ENCODE measurements around the gene GPR132. TPM values are rescaled to one million over a fixed set of nuclear protein-coding genes. Genes with fewer than 3 reads are reported as not detected.
A peak's percentile ranks its signal among the peaks of the same experiment; 100 is the strongest.

GPR132 gene
- total and polyA plus RNA-seq, 2 experiments from 2014 or later, result 0.14 TPM; not detected in 1

GRCh38 chr14:105090493-105091053 is 25.3 kb upstream of the GPR132 start:
- no peak overlapping the region for H3K27ac Mint-ChIP-seq
- Histone ChIP-seq H2AFZ (no peak overlapping the region), H3K27ac (ENCODE audit: low read depth) (no peak overlapping the region), H3K4me3 (no peak overlapping the region), H3K27me3 (ENCODE audit: insufficient read depth) (peaks cover 63% of the 10 kb centered on the region), H3K4me1 (ENCODE audit: insufficient read depth) (no peaks in the 10 kb centered on the region; the same call in 1 of the 2 replicates), H3K9me2 (ENCODE audit: insufficient read depth) (no peaks in the 10 kb centered on the region), H3K4me2 (no peak overlapping the region), H3F3A (replicated peaks; ENCODE audit: low read depth) (0 out of 2 replicates have a peak, but pooled peaks cover 5% of the 10 kb centered on the region), H3K79me2 (replicated peaks; ENCODE audit: insufficient read depth) (no peaks in the 10 kb centered on the region), H3K36me3 (ENCODE audit: insufficient read depth) (no peaks in the 10 kb centered on the region), H4K20me1 (replicated peaks; ENCODE audit: insufficient read depth) (no peaks in the 10 kb centered on the region)
- ATAC-seq (peak; percentile 43), DNase-seq (ENCODE audit: low spot score) (peak; percentile 93)
- no peaks in the 10 kb centered on the region for H3K9me3 Mint-ChIP-seq
- TF ChIP-seq REST (IDR thresholded peaks at IDR 0.05; ENCODE audit: unreplicated experiment), result no peak
- TF ChIP-seq, protein P1, sequence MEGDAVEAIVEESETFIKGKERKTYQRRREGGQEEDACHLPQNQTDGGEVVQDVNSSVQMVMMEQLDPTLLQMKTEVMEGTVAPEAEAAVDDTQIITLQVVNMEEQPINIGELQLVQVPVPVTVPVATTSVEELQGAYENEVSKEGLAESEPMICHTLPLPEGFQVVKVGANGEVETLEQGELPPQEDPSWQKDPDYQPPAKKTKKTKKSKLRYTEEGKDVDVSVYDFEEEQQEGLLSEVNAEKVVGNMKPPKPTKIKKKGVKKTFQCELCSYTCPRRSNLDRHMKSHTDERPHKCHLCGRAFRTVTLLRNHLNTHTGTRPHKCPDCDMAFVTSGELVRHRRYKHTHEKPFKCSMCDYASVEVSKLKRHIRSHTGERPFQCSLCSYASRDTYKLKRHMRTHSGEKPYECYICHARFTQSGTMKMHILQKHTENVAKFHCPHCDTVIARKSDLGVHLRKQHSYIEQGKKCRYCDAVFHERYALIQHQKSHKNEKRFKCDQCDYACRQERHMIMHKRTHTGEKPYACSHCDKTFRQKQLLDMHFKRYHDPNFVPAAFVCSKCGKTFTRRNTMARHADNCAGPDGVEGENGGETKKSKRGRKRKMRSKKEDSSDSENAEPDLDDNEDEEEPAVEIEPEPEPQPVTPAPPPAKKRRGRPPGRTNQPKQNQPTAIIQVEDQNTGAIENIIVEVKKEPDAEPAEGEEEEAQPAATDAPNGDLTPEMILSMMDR (conservative IDR thresholded peaks at IDR 0.05; ENCODE audit: low read depth in 2 of 2), result peak; percentile 96 to 99
- H3K27me3 Mint-ChIP-seq (ENCODE audit: insufficient read depth, low read depth, poor library complexity), result peaks cover 45% of the 10 kb centered on the region
- H3K36me3 Mint-ChIP-seq (ENCODE audit: low read depth), result no peaks in the 10 kb centered on the region
- no peak overlapping the region for H3K4me3 Mint-ChIP-seq
- peaks cover 2% of the 10 kb centered on the region; the same call in 1 of the 3 replicates for H3K4me1 Mint-ChIP-seq

DNA sequence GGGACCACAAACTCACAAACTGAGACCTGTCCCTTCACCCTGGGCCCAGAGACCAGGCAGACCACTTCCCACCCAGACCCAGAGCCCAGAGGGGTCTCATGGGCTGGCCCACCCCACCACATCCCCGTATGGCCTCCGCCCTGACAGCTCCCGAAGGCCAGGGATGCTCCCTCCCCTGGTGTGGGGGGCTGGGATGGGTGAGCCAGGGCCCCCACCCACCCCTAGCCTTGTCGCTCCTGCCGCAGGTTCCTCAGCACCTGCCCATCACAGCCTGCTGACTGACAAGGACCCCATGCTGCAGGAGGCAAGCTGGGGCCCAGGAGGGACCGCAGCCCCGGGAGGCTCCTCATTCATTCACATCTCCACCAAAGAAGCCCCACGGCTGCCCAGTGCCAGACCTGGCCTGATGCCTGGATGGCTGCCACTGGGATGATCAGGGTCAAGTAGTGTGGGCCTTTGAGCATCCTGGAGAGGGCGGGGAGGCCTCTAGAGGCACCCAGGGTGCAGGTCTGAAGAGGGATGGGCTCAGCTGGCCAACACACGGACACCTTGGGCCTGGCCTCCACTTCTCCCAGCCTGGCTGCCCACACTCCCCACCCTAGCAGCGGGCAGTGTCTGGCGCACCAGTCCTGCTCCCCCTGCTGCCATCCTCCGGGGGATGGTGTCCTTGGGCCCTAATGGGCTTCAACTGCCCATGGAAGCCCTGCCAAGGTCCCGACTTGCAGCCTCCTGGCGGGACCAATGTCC is 24.7 kb upstream of the GPR132 start:
- ATAC-seq, result no peak
- Histone ChIP-seq H3K27me3 (ENCODE audit: insufficient read depth) (peaks cover 60% of the 10 kb centered on the region), H3K4me1 (ENCODE audit: insufficient read depth) (no peaks in the 10 kb centered on the region; the same call in 1 of the 2 replicates), H3K4me2 (no peak overlapping the region), H3K27ac (ENCODE audit: low read depth) (no peak overlapping the region), H3K4me3 (no peak overlapping the region), H3K9me2 (ENCODE audit: insufficient read depth) (no peaks in the 10 kb centered on the region), H3K36me3 (ENCODE audit: insufficient read depth) (no peaks in the 10 kb centered on the region), H4K20me1 (replicated peaks; ENCODE audit: insufficient read depth) (no peaks in the 10 kb centered on the region), H3K79me2 (replicated peaks; ENCODE audit: insufficient read depth) (no peaks in the 10 kb centered on the region), H3F3A (replicated peaks; ENCODE audit: low read depth) (0 out of 2 replicates have a peak, but pooled peaks cover 5% of the 10 kb centered on the region), H2AFZ (no peak overlapping the region)
- Mint-ChIP-seq H3K36me3 (ENCODE audit: low read depth) (no peaks in the 10 kb centered on the region), H3K4me1 (peaks cover 2% of the 10 kb centered on the region; the same call in 1 of the 3 replicates), H3K27ac (no peak overlapping the region), H3K4me3 (no peak overlapping the region), H3K27me3 (ENCODE audit: insufficient read depth, low read depth, poor library complexity) (peaks cover 39% of the 10 kb centered on the region), H3K9me3 (no peaks in the 10 kb centered on the region)
- no peak for DNase-seq (ENCODE audit: low spot score)
- TF ChIP-seq, protein P2, sequence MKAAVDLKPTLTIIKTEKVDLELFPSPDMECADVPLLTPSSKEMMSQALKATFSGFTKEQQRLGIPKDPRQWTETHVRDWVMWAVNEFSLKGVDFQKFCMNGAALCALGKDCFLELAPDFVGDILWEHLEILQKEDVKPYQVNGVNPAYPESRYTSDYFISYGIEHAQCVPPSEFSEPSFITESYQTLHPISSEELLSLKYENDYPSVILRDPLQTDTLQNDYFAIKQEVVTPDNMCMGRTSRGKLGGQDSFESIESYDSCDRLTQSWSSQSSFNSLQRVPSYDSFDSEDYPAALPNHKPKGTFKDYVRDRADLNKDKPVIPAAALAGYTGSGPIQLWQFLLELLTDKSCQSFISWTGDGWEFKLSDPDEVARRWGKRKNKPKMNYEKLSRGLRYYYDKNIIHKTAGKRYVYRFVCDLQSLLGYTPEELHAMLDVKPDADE (IDR thresholded peaks at IDR 0.05), result no peak
- TF ChIP-seq ZNF114 (CRISPR knock-in tag; IDR thresholded peaks at IDR 0.05) (no peak), EZH2phosphoT487 (IDR thresholded peaks at IDR 0.05; ENCODE audit: unreplicated experiment) (no peak), JUNB (IDR thresholded peaks at IDR 0.05; ENCODE audit: unreplicated experiment) (no peak), EZH2 (IDR thresholded peaks at IDR 0.05; ENCODE audit: low read depth, unreplicated experiment) (no peak)
